GM12892 (cell line): Measurements from ENCODE around the gene ST3GAL6.

Experiments
- POLR2A ChIP-seq: IDR thresholded peaks from 2 replicates; pipeline ENCODE4 v1.6.1; 2011; ENCODE audit warnings: low read depth, low read length, control low read depth
- TAF1 ChIP-seq: IDR thresholded peaks from 2 replicates; pipeline ENCODE4 v1.6.1; 2011; ENCODE audit warnings: low read depth, mild to moderate bottlenecking, control low read depth, low read length, borderline replicate concordance

DNA sequence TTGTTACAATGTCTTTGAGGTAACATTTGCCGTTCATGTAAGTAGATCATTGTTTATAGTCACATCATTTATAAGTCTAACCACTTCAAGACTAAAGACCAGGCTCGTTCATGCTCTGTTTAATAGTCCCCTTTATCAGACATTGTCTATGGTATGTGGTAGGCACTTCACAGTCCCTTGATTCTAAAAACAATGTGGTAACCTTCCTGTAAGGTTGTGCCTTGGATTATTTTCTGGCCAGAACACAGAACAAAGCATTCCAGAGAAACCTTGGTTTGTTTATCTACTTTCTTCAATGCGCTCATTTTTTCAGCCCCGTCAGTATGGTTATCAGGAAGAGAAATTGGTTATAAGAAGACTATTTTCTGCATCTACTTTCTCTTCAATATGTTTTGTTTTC is 16.3 kb upstream of the ST3GAL6 start:
- TF ChIP-seq POLR2A (no peak), TAF1 (no peak)
